Neuronal stem cell (in vitro differentiated cells): ENCODE measurements around the gene ZDHHC3.

ENCODE experiments used
- DNase-seq: peaks from one replicate; pipeline ENCODE4 v3.0.0-alpha.2; 2013; ENCODE audit warnings: low spot score
- H2AFZ ChIP-seq: one replicate; pipeline ENCODE4 v1.6.1; 2013; ENCODE audit warnings: mild to moderate bottlenecking, low read length, inconsistent platforms
- H2AK5ac ChIP-seq: 2 replicates; pipeline ENCODE4 v1.6.1; 2013; ENCODE audit warnings: low read depth, mild to moderate bottlenecking, inconsistent platforms, low read length, moderate library complexity, mixed read lengths
- H2BK120ac ChIP-seq: 2 replicates; pipeline ENCODE4 v1.6.1; 2013; ENCODE audit warnings: low read depth, mild to moderate bottlenecking, inconsistent platforms, low read length, moderate library complexity, mixed read lengths
- H2BK12ac ChIP-seq: one replicate; pipeline ENCODE4 v1.6.1; 2013; ENCODE audit warnings: low read length, inconsistent platforms
- H2BK15ac ChIP-seq: 2 replicates; pipeline ENCODE4 v1.6.1; 2013; ENCODE audit warnings: mild to moderate bottlenecking, low read length, inconsistent platforms, mixed read lengths
- H2BK5ac ChIP-seq: one replicate; pipeline ENCODE4 v1.6.1; 2013; ENCODE audit warnings: inconsistent platforms, mild to moderate bottlenecking, low read length, moderate library complexity
- H3K14ac ChIP-seq: one replicate; pipeline ENCODE4 v1.6.1; 2013; ENCODE audit warnings: low read length, inconsistent platforms
- H3K18ac ChIP-seq: 2 replicates; pipeline ENCODE4 v1.6.1; 2013; ENCODE audit warnings: low read length, inconsistent platforms
- H3K23ac ChIP-seq: 2 replicates; pipeline ENCODE4 v1.6.1; 2013; ENCODE audit warnings: low read depth, mild to moderate bottlenecking, mixed read lengths, low read length, inconsistent platforms; ENCODE audit not compliant: poor library complexity
- H3K27ac ChIP-seq: replicated peaks from 3 replicates; pipeline ENCODE4 v1.5.1; 2013; ENCODE audit warnings: low read length, inconsistent platforms
- H3K27me3 ChIP-seq, 3 experiments: 2 replicates each; pipeline ENCODE4 v1.6.1; 2013; ENCODE audit warnings: low read length in 3 of 3, mild to moderate bottlenecking in 2 of 3, inconsistent platforms in 1 of 3, low read depth in 1 of 3, mixed read lengths in 1 of 3, moderate library complexity in 1 of 3; ENCODE audit not compliant: control insufficient read depth in 3 of 3, insufficient read depth in 3 of 3
- H3K36me3 ChIP-seq, 2 donors: replicated peaks in 1 of 2; 2 replicates each; pipeline ENCODE4 v1.6.1; 2013; ENCODE audit warnings: low read length in 2 of 2; ENCODE audit not compliant: control insufficient read depth in 2 of 2, insufficient read depth in 2 of 2
- H3K4ac ChIP-seq: 2 replicates; pipeline ENCODE4 v1.6.1; 2013; ENCODE audit warnings: inconsistent platforms, mild to moderate bottlenecking, low read length, moderate library complexity
- H3K4me1 ChIP-seq, 2 donors: 1 replicate in 1 of 2; 2 replicates in 1 of 2; pipeline ENCODE4 v1.6.1; 2013; ENCODE audit warnings: low read length in 2 of 2, low read depth in 1 of 2; ENCODE audit not compliant: control insufficient read depth in 2 of 2, insufficient read depth in 1 of 2
- H3K4me2 ChIP-seq: one replicate; pipeline ENCODE4 v1.6.1; 2013; ENCODE audit warnings: mild to moderate bottlenecking, low read length, inconsistent platforms; ENCODE audit not compliant: insufficient read depth, poor library complexity, severe bottlenecking
- H3K4me3 ChIP-seq, 2 donors: 2 replicates each; pipeline ENCODE4 v1.5.1; 2013; ENCODE audit warnings: low read length in 2 of 2, mild to moderate bottlenecking in 2 of 2, inconsistent platforms in 1 of 2, moderate library complexity in 1 of 2
- H3K79me1 ChIP-seq: one replicate; pipeline ENCODE4 v1.6.1; 2013; ENCODE audit warnings: low read depth, mild to moderate bottlenecking, inconsistent platforms, low read length, moderate library complexity
- H3K9ac ChIP-seq: one replicate; pipeline ENCODE4 v1.6.1; 2013; ENCODE audit warnings: mild to moderate bottlenecking, low read depth, low read length, inconsistent platforms; ENCODE audit not compliant: poor library complexity
- H3K9me3 ChIP-seq, 2 donors: replicated peaks in 1 of 2; 2 replicates each; pipeline versions ENCODE3 to v1.6.1; 2013; ENCODE audit warnings: low read length in 2 of 2, mild to moderate bottlenecking in 2 of 2, inconsistent platforms in 1 of 2, low read depth in 1 of 2, mixed read lengths in 1 of 2, moderate library complexity in 1 of 2; ENCODE audit not compliant: control insufficient read depth in 2 of 2, insufficient read depth in 1 of 2
- H4K8ac ChIP-seq: one replicate; pipeline ENCODE4 v1.6.1; 2013; ENCODE audit warnings: low read depth, mild to moderate bottlenecking, inconsistent platforms, low read length, moderate library complexity
- H4K91ac ChIP-seq: one replicate; pipeline ENCODE4 v1.6.1; 2013; ENCODE audit warnings: low read length, low read depth, mild to moderate bottlenecking, inconsistent platforms; ENCODE audit not compliant: poor library complexity
- WGBS, 2 donors: extraction: QIAGEN DNeasy Blood & Tissue Kit; methylation state at CpG; one replicate each; pipeline ENCODE4 v1.1.7; 2013; ENCODE audit warnings: missing lambda C conversion rate in 2 of 2, mixed read lengths in 1 of 2; ENCODE audit not compliant: insufficient read length in 2 of 2, insufficient replicate concordance in 1 of 2; ENCODE audit errors: extremely low coverage in 2 of 2; 5-methylcytosine and 5-hydroxymethylcytosine counted together

The ZDHHC3 gene

DNA sequence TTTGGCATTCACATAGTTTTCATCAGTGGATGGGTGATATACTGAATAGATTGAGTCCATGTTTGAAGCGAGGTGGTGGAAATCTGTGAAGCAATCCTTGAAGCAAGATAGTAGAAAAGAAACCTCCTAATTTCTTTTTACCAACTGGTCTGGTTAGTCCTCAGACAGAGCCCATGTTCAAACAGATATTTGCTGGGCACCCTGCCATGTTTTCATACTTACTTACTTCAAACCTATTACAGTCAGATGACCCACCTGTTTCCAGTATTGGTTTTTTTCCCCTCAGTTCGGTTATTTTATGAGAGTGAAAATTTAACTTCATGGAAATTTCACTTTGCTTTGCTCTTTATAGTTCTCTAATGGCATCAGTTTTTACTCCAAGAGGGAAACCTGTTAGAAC, 23.8 kb upstream of the ZDHHC3 start:
- Histone ChIP-seq H4K91ac (no peak overlapping the region), H2BK15ac (no peak overlapping the region), H3K4me1 (no peaks in the 10 kb centered on the region), H3K9ac (no peak overlapping the region), H2AFZ (no peak overlapping the region), H3K79me1 (no peaks in the 10 kb centered on the region), H3K4me3 (no peak overlapping the region), H2AK5ac (no peak overlapping the region), H2BK120ac (no peak overlapping the region), H3K9me3 (peaks cover 4 to 13% of the 10 kb centered on the region in 2 donors), H3K23ac (no peak overlapping the region), H3K18ac (no peak overlapping the region), H4K8ac (no peak overlapping the region), H2BK12ac (no peak overlapping the region), H3K4ac (no peak overlapping the region), H3K36me3 (peaks cover 40 to 91% of the 10 kb centered on the region in 2 donors), H2BK5ac (no peak overlapping the region), H3K27me3 (no peaks in the 10 kb centered on the region), H3K4me2 (no peak overlapping the region), H3K27ac (no peak overlapping the region), H3K14ac (no peak overlapping the region)
- DNase-seq = no peak
- no CpG with 5 or more reads among the region's 2 CpGs for WGBS, 2 donors

DNA sequence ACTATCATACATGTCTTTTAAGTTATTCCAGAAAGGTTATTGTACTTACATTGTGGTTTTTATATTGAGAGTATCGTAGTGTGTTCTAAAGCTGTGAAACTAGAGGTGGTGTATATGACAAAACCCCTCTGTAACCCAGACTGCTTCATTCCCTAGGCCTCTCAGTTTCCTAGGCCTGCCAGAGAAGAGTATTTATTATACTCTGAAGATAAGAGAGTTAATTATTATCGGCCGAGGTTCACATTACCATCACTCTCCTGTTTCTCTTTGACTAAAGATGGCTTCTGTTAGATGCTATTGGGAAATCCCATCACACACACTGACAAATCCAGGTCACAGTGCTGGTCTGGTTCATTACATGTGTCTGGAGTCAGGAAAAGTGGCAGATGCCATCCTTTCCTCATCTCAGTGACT, 20.6 kb upstream of the ZDHHC3 start:
- no peak overlapping the region for H3K23ac ChIP-seq
- H2BK12ac ChIP-seq = no peak overlapping the region
- peaks cover 0 to 3% of the 10 kb centered on the region in 2 donors for H3K9me3 ChIP-seq
- no peaks in the 10 kb centered on the region for H3K27me3 ChIP-seq
- H4K8ac ChIP-seq = no peak overlapping the region
- no peak overlapping the region for H3K14ac ChIP-seq
- H3K9ac ChIP-seq = peak overlapping the region; percentile 22
- H3K4me3 ChIP-seq = no peak overlapping the region
- no peak overlapping the region for H2AFZ ChIP-seq
- no peak overlapping the region for H3K4ac ChIP-seq
- WGBS, 2 donors = no CpG with 5 or more reads among the region's 3 CpGs
- no peak overlapping the region for H4K91ac ChIP-seq
- H3K79me1 ChIP-seq = peaks cover 2% of the 10 kb centered on the region
- H2BK5ac ChIP-seq = no peak overlapping the region
- H3K27ac ChIP-seq = no peak overlapping the region
- peaks cover 27 to 91% of the 10 kb centered on the region in 2 donors for H3K36me3 ChIP-seq
- H2BK15ac ChIP-seq = no peak overlapping the region
- DNase-seq = no peak
- no peak overlapping the region for H2AK5ac ChIP-seq
- no peak overlapping the region for H2BK120ac ChIP-seq
- H3K4me1 ChIP-seq = peaks cover 3% of the 10 kb centered on the region in 2 donors
- no peak overlapping the region for H3K4me2 ChIP-seq
- H3K18ac ChIP-seq = no peak overlapping the region

DNA sequence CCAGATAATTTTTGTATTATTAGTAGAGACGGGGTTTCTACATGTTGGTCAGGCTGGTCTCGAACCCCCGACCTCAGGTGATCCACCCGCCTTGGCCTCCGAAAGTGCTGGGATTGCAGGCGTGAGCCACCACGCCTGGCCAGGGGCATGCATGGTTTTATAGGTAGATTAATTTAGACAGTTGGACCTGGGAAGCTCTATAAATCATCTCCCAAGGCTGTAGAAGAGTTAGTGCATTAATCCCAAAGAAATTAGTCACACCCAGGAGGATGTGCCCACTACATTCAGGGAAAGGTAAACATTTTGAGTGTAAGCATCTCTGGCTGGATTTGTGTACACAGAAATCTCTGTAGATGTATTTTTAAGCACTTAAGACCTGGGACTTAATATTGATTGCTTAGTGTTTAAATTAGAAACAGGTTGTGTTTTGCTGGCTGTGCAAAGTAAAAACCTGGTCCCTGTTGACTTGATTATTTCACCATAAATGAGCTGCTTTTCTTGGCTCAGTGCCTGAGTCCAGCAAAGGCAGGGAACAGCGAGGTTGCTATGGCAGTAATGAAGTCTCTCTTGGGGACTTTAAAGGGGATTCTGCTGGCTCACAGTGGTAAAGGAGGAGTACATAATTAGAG, 19.3 kb upstream of the ZDHHC3 start:
- Histone ChIP-seq H3K27ac (no peak overlapping the region), H3K4me2 (no peak overlapping the region), H3K27me3 (no peaks in the 10 kb centered on the region), H3K23ac (no peak overlapping the region), H2BK120ac (no peak overlapping the region), H4K8ac (no peak overlapping the region), H2AK5ac (no peak overlapping the region), H3K9ac (no peak overlapping the region), H3K18ac (no peak overlapping the region), H3K9me3 (peaks cover 0 to 3% of the 10 kb centered on the region in 2 donors), H3K14ac (no peak overlapping the region), H3K36me3 (peaks cover 24 to 91% of the 10 kb centered on the region in 2 donors), H3K4me3 (no peak overlapping the region), H3K79me1 (peaks cover 2% of the 10 kb centered on the region), H2BK12ac (no peak overlapping the region), H2BK15ac (no peak overlapping the region), H2AFZ (no peak overlapping the region), H3K4me1 (peaks cover 3% of the 10 kb centered on the region in 2 donors), H4K91ac (no peak overlapping the region), H3K4ac (no peak overlapping the region), H2BK5ac (no peak overlapping the region)
- DNase-seq = no peak
- WGBS, 2 donors = no CpG with 5 or more reads among the region's 8 CpGs

DNA sequence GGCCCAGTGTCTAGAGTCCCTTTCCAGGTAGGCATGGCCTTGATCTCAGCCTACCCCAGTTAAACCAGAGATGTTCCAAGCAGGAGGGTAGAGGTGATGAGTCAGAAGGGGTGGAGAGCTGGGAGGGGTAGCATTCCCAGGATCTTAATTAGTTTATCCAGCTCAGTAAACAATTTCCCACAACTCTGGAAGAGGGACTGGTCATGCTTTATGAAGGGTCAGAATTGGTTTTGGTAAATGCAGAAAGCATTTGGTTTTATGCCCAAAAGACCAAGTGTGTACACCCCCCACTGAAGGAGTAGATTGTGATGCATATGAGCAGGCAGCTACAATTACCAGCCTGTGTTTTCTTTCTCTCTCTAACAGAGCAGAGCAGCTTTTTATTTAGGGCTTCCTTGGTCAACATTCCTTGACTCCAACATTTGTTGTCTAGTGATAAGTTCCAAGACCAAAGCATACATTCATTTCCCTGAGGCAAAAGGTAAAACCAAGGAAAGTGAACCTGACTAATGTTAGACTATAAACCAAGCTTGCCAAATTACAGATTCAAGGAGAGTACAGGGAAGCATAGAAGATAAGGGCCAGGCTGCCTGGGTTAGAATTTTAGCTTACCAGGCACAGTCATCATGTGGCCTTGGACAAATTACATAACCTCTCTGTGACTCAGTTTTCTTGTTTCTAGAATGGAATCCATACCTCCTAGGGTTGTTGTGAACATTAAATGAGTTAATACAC, 17.7 kb upstream of the ZDHHC3 start:
- Histone ChIP-seq H2BK12ac (no peak overlapping the region), H3K14ac (no peak overlapping the region), H3K4me1 (peaks cover 3% of the 10 kb centered on the region in 2 donors), H3K4ac (no peak overlapping the region), H3K4me2 (no peak overlapping the region), H3K36me3 (peaks cover 29 to 91% of the 10 kb centered on the region in 2 donors), H3K23ac (no peak overlapping the region), H3K18ac (no peak overlapping the region), H2BK5ac (no peak overlapping the region), H2AK5ac (no peak overlapping the region), H3K4me3 (no peak overlapping the region), H4K8ac (no peak overlapping the region), H3K9ac (no peak overlapping the region), H2BK15ac (no peak overlapping the region), H4K91ac (no peak overlapping the region), H3K27ac (no peak overlapping the region), H2AFZ (no peak overlapping the region), H3K79me1 (peaks cover 2% of the 10 kb centered on the region), H3K27me3 (no peaks in the 10 kb centered on the region), H3K9me3 (peaks cover 0 to 3% of the 10 kb centered on the region in 2 donors), H2BK120ac (no peak overlapping the region)
- DNase-seq = no peak
